NCI-H146 (cell line): Measurements from ENCODE around the gene CFAP69.

Experiments used
- DNase-seq: peaks from one replicate; lab custom pipeline; 2025; lab: John Stamatoyannopoulos, UW

Gene CFAP69, protein sequence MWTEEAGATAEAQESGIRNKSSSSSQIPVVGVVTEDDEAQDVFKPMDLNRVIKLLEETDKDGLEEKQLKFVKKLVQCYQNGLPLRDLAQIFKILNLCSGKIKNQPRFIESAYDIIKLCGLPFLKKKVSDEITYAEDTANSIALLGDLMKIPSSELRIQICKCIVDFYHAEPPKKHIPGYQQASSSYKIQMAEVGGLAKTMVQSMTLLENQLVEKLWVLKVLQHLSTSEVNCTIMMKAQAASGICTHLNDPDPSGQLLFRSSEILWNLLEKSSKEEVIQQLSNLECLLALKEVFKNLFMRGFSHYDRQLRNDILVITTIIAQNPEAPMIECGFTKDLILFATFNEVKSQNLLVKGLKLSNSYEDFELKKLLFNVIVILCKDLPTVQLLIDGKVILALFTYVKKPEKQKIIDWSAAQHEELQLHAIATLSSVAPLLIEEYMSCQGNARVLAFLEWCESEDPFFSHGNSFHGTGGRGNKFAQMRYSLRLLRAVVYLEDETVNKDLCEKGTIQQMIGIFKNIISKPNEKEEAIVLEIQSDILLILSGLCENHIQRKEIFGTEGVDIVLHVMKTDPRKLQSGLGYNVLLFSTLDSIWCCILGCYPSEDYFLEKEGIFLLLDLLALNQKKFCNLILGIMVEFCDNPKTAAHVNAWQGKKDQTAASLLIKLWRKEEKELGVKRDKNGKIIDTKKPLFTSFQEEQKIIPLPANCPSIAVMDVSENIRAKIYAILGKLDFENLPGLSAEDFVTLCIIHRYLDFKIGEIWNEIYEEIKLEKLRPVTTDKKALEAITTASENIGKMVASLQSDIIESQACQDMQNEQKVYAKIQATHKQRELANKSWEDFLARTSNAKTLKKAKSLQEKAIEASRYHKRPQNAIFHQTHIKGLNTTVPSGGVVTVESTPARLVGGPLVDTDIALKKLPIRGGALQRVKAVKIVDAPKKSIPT

DNA sequence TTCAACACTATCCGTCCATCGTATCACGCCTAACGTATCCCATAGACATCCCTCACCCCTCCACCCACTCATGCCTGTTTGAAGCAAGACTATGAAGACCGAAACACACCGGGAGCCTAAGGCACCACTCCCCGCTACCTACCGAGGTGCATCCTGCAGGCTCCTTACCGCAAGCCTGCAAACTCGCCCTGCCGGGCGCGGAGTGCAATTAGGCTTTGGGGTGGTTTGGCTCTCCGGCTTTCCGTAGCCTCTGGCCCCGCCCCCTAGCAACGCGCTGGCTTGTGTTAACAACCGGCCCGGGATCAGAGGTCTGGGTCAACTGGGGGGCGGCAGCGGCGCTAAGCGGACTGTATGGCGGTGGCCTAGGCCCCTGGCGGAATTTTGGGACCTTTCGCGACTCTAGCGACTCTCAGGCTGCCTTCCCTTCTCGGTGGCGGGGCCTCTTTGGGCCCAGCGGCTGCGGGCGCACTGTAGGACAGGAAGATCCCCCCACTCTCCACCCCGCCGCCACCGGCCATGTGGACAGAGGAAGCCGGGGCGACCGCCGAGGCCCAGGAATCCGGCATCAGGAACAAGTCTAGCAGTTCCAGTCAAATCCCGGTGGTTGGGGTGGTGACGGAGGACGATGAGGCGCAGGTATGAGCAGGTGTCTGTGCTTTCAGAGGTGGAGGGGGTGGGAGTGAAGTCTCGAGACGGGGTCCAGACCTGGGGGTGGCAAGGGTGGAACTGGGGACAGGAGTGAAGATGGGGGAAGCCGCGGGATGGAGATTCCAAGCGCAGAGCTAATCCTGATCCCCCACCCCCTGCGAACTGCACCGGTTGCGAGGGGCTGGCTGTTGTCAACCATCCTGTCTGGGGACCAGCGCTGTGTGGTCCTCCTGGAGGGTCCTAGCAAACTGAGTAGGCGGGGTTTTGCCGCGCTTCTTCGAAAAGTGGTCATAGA lies at the start of gene CFAP69:
Gene CFAP69 (plus strand): TSS at position 266 of the 943 bp plus-strand sequence. CDS start 251 bp downstream, at position 517.
- DNase-seq, result peak; percentile 73

DNA sequence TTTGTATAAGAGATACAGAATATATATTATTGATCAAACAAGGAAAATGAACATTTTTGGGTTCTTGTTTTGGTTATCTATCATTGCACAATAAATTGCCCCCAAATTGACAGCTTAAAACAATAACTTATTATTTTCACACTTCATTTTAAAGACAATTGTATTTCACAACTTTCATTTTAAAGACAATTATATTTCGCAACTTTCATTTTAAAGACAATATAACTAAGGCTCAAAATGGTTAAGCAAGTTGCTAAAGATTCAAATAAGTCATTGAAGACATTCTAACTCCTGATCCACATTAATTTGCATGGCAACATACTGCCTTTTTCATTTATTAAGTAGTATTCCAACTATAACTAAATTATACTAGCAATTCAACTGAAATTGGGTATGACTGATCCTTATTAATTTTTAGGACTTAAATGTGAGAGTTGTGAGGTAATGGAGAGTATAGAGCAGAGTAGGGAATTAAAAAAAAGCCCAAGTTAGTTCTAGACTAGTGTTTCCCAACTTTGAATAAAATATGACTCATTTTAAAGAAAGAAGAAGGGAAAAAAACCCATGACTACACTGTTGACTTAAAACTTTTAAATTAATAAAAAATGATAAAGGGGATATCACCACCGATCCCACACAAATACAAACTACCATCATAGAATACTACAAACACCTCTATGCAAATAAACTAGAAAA lies 43.3 kb upstream of the CFAP69 start:
- DNase-seq, result no peak

GRCh38 chr7:90207956-90208355 lies 37.0 kb upstream of the CFAP69 start:
- no peak for DNase-seq

- DNase-seq, result no peak
Observed at GRCh38 chr7:90209776-90210175, 35.2 kb upstream of the CFAP69 start.

DNA sequence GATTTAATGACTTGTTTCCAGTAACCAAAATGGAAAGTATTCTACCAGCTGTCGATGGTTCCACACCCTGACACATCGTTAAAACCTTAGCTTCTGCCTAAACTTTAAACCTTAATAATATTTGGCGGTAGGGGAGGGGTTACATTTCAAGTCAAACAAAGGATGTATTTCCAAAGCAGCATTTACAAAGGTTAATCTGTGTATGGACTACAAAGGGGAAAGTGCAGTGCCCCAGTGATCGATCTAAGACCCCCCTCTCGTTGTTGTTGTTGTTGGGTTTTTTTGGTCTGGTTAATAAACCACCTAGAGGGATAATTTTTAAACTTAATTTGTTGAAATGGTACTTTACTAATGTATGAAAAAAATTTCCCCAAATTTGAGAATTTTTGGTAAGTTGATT lies 34.5 kb upstream of the CFAP69 start:
- DNase-seq, result no peak

DNA sequence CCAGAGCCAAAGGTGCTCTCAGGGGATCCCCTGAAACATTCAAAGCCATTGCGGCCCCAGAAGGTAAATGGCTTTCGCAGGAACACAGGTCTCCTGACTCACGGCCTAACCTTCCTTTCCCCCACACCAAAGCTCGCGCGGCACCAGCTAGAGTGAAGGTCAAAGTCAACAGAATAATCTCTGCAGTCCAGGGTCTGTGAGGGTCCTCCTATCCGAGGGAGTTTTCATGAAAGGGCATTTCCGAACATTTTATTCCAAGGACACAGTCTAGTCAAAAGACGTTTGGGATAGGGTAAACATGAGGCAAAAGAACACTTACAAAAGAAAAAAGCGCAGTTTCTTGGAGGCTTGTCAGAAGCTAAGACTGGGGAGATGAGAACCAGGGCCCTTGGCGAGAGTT lies 34.0 kb upstream of the CFAP69 start:
- no peak for DNase-seq

- peak; percentile 56 for DNase-seq
Observed at GRCh38 chr7:90211391-90212148, 33.4 kb upstream of the CFAP69 start, which contains the start of gene STEAP2. Gene STEAP2, plus strand, starts transcription at chr7:90211740. Its CDS starts 13,343 bp downstream, at chr7:90225083.

- DNase-seq, result no peak
Observed at GRCh38 chr7:90212149-90212495, 32.9 kb upstream of the CFAP69 start.

- no peak for DNase-seq
Observed at GRCh38 chr7:90213521-90213920, 31.5 kb upstream of the CFAP69 start.

GRCh38 chr7:90216080-90216674 lies 28.8 kb upstream of the CFAP69 start:
- DNase-seq, result no peak

DNA sequence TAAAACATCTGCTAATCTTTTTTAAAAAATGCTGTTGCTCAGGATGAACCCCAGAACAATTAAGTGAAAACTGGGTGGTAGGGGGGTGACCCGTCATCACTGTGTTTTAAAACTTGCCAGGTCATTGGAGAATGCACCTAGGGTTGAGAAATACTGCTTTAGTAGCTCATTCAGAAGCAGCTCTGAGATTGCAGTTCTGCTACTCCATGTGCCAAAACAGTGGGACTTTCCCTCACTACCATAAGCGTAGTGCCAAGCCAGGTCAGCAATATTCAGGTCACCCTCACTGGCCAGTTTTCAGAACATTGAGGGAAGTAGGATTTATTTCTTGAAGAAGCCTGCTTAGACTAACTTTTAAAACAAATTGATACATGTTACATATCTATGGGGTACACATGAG lies 28.2 kb upstream of the CFAP69 start:
- no peak for DNase-seq

GRCh38 chr7:90222390-90222789 lies 22.6 kb upstream of the CFAP69 start:
- DNase-seq, result no peak

- no peak for DNase-seq
Observed at GRCh38 chr7:90222811-90223725, 21.9 kb upstream of the CFAP69 start.

GRCh38 chr7:90224195-90224594 lies 20.8 kb upstream of the CFAP69 start:
- no peak for DNase-seq

DNA sequence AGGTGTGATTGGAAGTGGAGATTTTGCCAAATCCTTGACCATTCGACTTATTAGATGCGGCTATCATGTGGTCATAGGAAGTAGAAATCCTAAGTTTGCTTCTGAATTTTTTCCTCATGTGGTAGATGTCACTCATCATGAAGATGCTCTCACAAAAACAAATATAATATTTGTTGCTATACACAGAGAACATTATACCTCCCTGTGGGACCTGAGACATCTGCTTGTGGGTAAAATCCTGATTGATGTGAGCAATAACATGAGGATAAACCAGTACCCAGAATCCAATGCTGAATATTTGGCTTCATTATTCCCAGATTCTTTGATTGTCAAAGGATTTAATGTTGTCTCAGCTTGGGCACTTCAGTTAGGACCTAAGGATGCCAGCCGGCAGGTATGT lies 19.8 kb upstream of the CFAP69 start:
- DNase-seq, result no peak

DNA sequence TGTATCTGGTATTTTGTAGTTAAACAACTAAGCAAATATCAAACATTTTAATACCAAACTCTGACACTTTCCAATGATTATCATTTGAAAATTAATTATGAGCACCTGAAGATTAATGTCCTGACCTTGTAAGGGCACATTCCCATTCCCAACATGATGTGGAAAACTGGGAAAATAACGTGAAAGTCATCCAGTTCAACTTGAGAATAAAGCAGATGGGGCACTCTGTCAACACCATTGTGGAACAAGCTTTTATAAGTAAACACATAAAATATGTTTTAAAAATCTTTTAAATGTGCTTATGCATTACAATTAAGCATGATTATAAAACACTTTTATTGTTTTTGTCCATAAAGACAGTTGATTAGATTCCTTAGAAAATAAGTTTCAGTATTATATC lies 19.4 kb upstream of the CFAP69 start:
- no peak for DNase-seq

DNA sequence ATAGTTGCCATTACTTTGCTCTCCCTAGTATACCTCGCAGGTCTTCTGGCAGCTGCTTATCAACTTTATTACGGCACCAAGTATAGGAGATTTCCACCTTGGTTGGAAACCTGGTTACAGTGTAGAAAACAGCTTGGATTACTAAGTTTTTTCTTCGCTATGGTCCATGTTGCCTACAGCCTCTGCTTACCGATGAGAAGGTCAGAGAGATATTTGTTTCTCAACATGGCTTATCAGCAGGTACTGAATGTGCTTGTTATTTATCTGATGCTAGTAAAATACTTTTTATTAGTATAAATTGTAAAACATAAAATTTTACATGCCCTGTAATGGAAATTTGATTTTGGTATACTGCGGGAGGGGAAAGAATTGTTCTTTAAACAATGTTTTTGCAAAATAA lies 17.7 kb upstream of the CFAP69 start:
- DNase-seq, result no peak

- DNase-seq, result no peak
Observed at GRCh38 chr7:90229682-90230081, 15.3 kb upstream of the CFAP69 start.

GRCh38 chr7:90230834-90231233 lies 14.1 kb upstream of the CFAP69 start:
- no peak for DNase-seq
